ENCODE data around the gene HIC2.

DNA sequence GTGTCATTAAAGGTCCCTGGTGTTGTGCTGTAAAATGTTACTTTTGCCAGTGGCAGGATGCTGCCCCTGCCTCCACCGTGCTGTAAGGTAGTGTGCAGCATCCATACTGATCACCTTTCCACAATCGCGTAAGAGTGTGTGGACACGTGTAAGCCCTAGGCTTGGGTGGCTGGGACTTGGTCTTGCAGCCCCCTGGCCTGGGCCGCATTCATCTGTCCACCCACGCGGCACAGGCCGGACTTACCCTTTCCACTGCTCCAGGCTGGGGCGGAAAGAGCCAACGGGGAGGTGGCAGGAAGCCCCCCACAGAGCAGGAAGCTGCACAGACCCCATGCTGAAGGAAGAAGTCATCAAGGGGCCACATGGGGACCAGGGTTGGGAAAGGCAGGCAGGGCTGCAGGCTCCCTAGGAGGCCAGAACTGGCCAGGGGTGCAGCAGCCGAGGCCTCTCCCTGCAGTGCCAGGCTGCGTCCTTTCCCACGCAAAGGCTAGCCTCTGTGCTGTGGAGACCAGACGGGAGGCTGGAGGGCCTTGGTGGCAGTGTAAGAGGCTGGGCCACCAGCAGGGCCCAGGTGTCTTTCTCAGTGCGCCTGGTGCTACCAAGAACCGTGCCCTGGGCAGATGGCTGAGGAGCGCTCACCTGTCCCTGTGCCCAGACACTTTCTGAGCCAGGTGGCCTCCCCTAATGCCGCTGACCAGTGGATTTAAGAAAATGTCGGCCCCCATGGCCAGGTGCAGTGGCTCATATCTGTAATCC lies 38.3 kb downstream of the HIC2 start:
- TF ChIP-seq ZNF70 (CRISPR knock-in tag; IDR thresholded peaks at IDR 0.05) (no peak), CSDC2 (CRISPR knock-in tag; IDR thresholded peaks at IDR 0.05) (no peak), ZFP3 (CRISPR knock-in tag; IDR thresholded peaks at IDR 0.05) (no peak), TOX (CRISPR knock-in tag; IDR thresholded peaks at IDR 0.05; ENCODE audit: borderline replicate concordance) (no peak)
- TF ChIP-seq, protein P1, sequence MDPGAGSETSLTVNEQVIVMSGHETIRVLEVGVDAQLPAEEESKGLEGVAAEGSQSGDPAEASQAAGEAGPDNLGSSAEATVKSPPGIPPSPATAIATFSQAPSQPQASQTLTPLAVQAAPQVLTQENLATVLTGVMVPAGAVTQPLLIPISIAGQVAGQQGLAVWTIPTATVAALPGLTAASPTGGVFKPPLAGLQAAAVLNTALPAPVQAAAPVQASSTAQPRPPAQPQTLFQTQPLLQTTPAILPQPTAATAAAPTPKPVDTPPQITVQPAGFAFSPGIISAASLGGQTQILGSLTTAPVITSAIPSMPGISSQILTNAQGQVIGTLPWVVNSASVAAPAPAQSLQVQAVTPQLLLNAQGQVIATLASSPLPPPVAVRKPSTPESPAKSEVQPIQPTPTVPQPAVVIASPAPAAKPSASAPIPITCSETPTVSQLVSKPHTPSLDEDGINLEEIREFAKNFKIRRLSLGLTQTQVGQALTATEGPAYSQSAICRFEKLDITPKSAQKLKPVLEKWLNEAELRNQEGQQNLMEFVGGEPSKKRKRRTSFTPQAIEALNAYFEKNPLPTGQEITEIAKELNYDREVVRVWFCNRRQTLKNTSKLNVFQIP (CRISPR knock-in tag; IDR thresholded peaks at IDR 0.05; ENCODE audit: borderline replicate concordance, low read depth): no peak
